ENCODE data around the gene ABRAXAS1. TPM values are rescaled to one million over a fixed set of nuclear protein-coding genes. Genes with fewer than 3 reads are reported as not detected.
A peak's percentile ranks its signal among the peaks of the same experiment; 100 is the strongest.
"Not testable (repeated sequence)": the region's sequence is repeated elsewhere in the genome, so short reads cannot be mapped to it uniquely, and the experiment has no call there.

Gene ABRAXAS1
- polyA plus RNA-seq, 1 donor (not counting 4 experiments of a cell fraction or from before 2014, with no cell fraction given), result 9.4 TPM

DNA sequence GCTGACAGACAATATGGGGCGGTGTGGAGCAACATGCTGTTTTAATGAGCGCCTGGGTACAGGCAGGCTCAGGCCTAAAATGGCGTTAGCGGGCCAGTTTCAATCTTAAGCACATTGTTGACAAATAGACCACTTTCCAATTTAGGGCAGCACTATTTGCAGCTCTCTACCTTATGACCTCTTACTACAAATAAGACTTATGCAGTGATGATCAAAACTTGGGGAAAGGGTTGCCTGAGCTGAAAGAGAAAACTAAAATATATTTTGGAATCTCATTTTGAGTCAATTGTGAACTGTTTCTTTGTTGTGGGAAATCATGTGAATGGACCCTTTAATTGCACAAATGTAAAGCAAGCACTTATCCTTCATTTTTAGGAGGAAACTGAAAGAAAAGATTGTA, 25.5 kb upstream of the ABRAXAS1 start:
- Histone ChIP-seq H3K9ac (ENCODE audit: control insufficient read depth, extremely low read depth, insufficient read depth, low read length) (no peak overlapping the region), H4K20me1 (ENCODE audit: control insufficient read depth, extremely low read depth, insufficient read depth, low read length) (no peaks in the 10 kb centered on the region), H3K36me3 (ENCODE audit: control insufficient read depth in 2 of 2, extremely low read depth in 1 of 2, insufficient read depth in 2 of 2, low read length in 2 of 2) (no peaks in the 10 kb centered on the region), H3K27ac (ENCODE audit: control insufficient read depth, insufficient read depth, low read length) (no peak overlapping the region), H3K4me2 (ENCODE audit: control insufficient read depth, extremely low read depth, insufficient read depth, low read depth, low read length) (no peak overlapping the region), H2AFZ (ENCODE audit: control insufficient read depth, low read length) (no peak overlapping the region), H3K27me3 (ENCODE audit: control insufficient read depth, extremely low read depth, insufficient read depth, low read length) (no peaks in the 10 kb centered on the region), H3K9me3 (ENCODE audit: control insufficient read depth, low read depth, low read length) (no peaks in the 10 kb centered on the region), H3K4me1 (ENCODE audit: control insufficient read depth, extremely low read depth, insufficient read depth, low read length) (no peaks in the 10 kb centered on the region), H3K9me1 (ENCODE audit: control insufficient read depth, extremely low read depth, insufficient read depth, low read length) (no peaks in the 10 kb centered on the region), H3K4me3 (ENCODE audit: control insufficient read depth in 2 of 3, extremely low read depth in 1 of 3, insufficient read depth in 2 of 3, low read depth in 1 of 3, low read length in 3 of 3) (no peak overlapping the region), H3K79me2 (ENCODE audit: control insufficient read depth, insufficient read depth, low read length) (no peaks in the 10 kb centered on the region)
- TF ChIP-seq, protein P1, sequence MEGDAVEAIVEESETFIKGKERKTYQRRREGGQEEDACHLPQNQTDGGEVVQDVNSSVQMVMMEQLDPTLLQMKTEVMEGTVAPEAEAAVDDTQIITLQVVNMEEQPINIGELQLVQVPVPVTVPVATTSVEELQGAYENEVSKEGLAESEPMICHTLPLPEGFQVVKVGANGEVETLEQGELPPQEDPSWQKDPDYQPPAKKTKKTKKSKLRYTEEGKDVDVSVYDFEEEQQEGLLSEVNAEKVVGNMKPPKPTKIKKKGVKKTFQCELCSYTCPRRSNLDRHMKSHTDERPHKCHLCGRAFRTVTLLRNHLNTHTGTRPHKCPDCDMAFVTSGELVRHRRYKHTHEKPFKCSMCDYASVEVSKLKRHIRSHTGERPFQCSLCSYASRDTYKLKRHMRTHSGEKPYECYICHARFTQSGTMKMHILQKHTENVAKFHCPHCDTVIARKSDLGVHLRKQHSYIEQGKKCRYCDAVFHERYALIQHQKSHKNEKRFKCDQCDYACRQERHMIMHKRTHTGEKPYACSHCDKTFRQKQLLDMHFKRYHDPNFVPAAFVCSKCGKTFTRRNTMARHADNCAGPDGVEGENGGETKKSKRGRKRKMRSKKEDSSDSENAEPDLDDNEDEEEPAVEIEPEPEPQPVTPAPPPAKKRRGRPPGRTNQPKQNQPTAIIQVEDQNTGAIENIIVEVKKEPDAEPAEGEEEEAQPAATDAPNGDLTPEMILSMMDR (optimal IDR thresholded peaks at IDR 0.05 in 1 of 3, IDR thresholded peaks at IDR 0.05 in 1 of 3, conservative IDR thresholded peaks at IDR 0.05 in 1 of 3; ENCODE audit: extremely low read depth in 1 of 3, insufficient read depth in 2 of 3, low read length in 3 of 3), result no peak
- FAIRE-seq, result no peak
- no peak for DNase-seq (ENCODE audit: low read depth, low spot score)
- dilution Hi-C loops (cut with MboI; ENCODE audit: extremely low pct_ligation_motif_present, low sequenced_read_pairs), result no loop called here

DNA sequence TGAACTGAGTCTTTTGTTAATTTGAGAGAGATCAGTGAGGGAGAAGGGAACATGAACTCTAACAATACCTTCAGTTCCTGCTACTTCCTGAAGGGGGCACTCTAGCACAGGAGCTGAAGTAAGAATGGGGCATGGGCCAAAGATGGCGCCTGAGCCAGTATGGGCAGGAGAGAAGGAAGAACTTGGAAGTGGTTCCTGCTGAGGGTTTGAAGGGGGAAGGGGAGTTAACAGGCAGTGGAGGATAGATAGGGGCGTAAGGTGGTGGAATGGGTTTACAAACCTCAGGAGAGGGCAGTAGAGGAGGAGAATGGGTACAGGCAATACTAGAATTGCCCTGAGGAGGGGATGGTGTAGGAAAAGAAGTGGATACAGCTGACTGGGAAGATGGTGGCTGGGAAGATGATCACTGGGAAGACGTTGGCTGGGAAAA, 24.3 kb upstream of the ABRAXAS1 start:
- peak overlapping the region; percentile 90 for H2AFZ ChIP-seq (ENCODE audit: control insufficient read depth, low read length)
- not testable (repeated sequence) for H3K4me2 ChIP-seq (ENCODE audit: control insufficient read depth, extremely low read depth, insufficient read depth, low read depth, low read length); H3K79me2 ChIP-seq (ENCODE audit: control insufficient read depth, insufficient read depth, low read length); DNase-seq (ENCODE audit: low read depth, low spot score); H4K20me1 ChIP-seq (ENCODE audit: control insufficient read depth, extremely low read depth, insufficient read depth, low read length); H3K27me3 ChIP-seq (ENCODE audit: control insufficient read depth, extremely low read depth, insufficient read depth, low read length); H3K9me1 ChIP-seq (ENCODE audit: control insufficient read depth, extremely low read depth, insufficient read depth, low read length); H3K4me3 ChIP-seq (ENCODE audit: control insufficient read depth in 2 of 3, extremely low read depth in 1 of 3, insufficient read depth in 2 of 3, low read depth in 1 of 3, low read length in 3 of 3); H3K9me3 ChIP-seq (ENCODE audit: control insufficient read depth, low read depth, low read length); H3K27ac ChIP-seq (ENCODE audit: control insufficient read depth, insufficient read depth, low read length); H3K36me3 ChIP-seq (ENCODE audit: control insufficient read depth in 2 of 2, extremely low read depth in 1 of 2, insufficient read depth in 2 of 2, low read length in 2 of 2); H3K9ac ChIP-seq (ENCODE audit: control insufficient read depth, extremely low read depth, insufficient read depth, low read length); H3K4me1 ChIP-seq (ENCODE audit: control insufficient read depth, extremely low read depth, insufficient read depth, low read length)
- peak; percentile 13 for FAIRE-seq
- TF ChIP-seq, protein P1 (optimal IDR thresholded peaks at IDR 0.05 in 1 of 3, IDR thresholded peaks at IDR 0.05 in 1 of 3, conservative IDR thresholded peaks at IDR 0.05 in 1 of 3; ENCODE audit: extremely low read depth in 1 of 3, insufficient read depth in 2 of 3, low read length in 3 of 3), result peak in 2 of 3 experiments; percentile 46 to 76
- dilution Hi-C loops (cut with MboI; ENCODE audit: extremely low pct_ligation_motif_present, low sequenced_read_pairs), result loop anchor here (10.0 kb wide), 1 partner anchor 126 kb away; no protein-coding TSS in a partner anchor

Data from keratinocyte (primary cell).